AG08396 (cell line): ENCODE results near the gene PLXNA1.

Source experiments
- DNase-seq: peaks from one replicate; pipeline ENCODE4 v3.0.0; 2012; ENCODE audit warnings: low spot score, mixed read lengths

The PLXNA1 gene

GRCh38 chr3:126982471-126983175 lies at the start of gene PLXNA1:
Gene PLXNA1, plus strand, starts transcription at chr3:126983115. Its CDS starts 5,479 bp downstream, at chr3:126988594.
- DNase-seq = peak; percentile 99

GRCh38 chr3:126934031-126934531 lies 48.8 kb upstream of the PLXNA1 start:
- DNase-seq = no peak

- DNase-seq = no peak
These were observed 47.9 kb upstream of the PLXNA1 start for GRCh38 chr3:126934991-126935390.

- no peak for DNase-seq
These were observed 47.0 kb upstream of the PLXNA1 start for GRCh38 chr3:126935756-126936509.

GRCh38 chr3:126936853-126937425 lies 46.0 kb upstream of the PLXNA1 start:
- DNase-seq = no peak

- no peak for DNase-seq
These were observed 45.4 kb upstream of the PLXNA1 start for GRCh38 chr3:126937533-126937932.

GRCh38 chr3:126937973-126938372 lies 44.9 kb upstream of the PLXNA1 start:
- no peak for DNase-seq

GRCh38 chr3:126938520-126939337 lies 44.2 kb upstream of the PLXNA1 start:
- DNase-seq = no peak

GRCh38 chr3:126939338-126939718 lies 43.6 kb upstream of the PLXNA1 start:
- no peak for DNase-seq

- no peak for DNase-seq
These were observed 43.2 kb upstream of the PLXNA1 start for GRCh38 chr3:126939733-126940132.

GRCh38 chr3:126941721-126942270 lies 41.1 kb upstream of the PLXNA1 start:
- no peak for DNase-seq

GRCh38 chr3:126944089-126944965 lies 38.6 kb upstream of the PLXNA1 start:
- no peak for DNase-seq

GRCh38 chr3:126945171-126945721 lies 37.7 kb upstream of the PLXNA1 start:
- DNase-seq = no peak

GRCh38 chr3:126945891-126946290 lies 37.0 kb upstream of the PLXNA1 start:
- no peak for DNase-seq

GRCh38 chr3:126946405-126946804 lies 36.5 kb upstream of the PLXNA1 start:
- no peak for DNase-seq

GRCh38 chr3:126947429-126947828 lies 35.5 kb upstream of the PLXNA1 start:
- no peak for DNase-seq

- no peak for DNase-seq
These were observed 33.9 kb upstream of the PLXNA1 start for GRCh38 chr3:126948980-126949535.

GRCh38 chr3:126951561-126951960 lies 31.4 kb upstream of the PLXNA1 start:
- no peak for DNase-seq

- no peak for DNase-seq
These were observed 30.5 kb upstream of the PLXNA1 start for GRCh38 chr3:126952261-126952982.
